Hepatocyte (in vitro differentiated cells): Measurements from ENCODE around the gene ZDHHC14. TPM values are rescaled to one million over a fixed set of nuclear protein-coding genes. Genes with fewer than 3 reads are reported as not detected.

Source experiments
- DNase-seq: peaks from one replicate; pipeline ENCODE4 v3.0.0-alpha.2; 2016; ENCODE audit warnings: low spot score
- H2AFZ ChIP-seq: fragments of 200-600 bp; sonication (generic); 2 replicates; pipeline ENCODE4 v1.6.0; 2016; ENCODE audit warnings: antibody characterized with exemption, mild to moderate bottlenecking
- H3K27ac ChIP-seq: fragments of 200-600 bp; sonication (generic); 2 replicates; pipeline ENCODE4 v1.5.1; 2016; ENCODE audit warnings: mild to moderate bottlenecking
- H3K27me3 ChIP-seq: fragments of 200-600 bp; sonication (generic); 2 replicates; pipeline ENCODE4 v1.6.1; 2016
- H3K36me3 ChIP-seq: fragments of 200-600 bp; sonication (generic); replicated peaks from 2 replicates; pipeline ENCODE4 v1.5.1; 2016; ENCODE audit warnings: low read depth; ENCODE audit not compliant: insufficient read depth
- H3K4me1 ChIP-seq: fragments of 200-600 bp; sonication (generic); 2 replicates; pipeline ENCODE4 v1.5.1; 2016; ENCODE audit warnings: mild to moderate bottlenecking, moderate library complexity; ENCODE audit not compliant: insufficient read depth
- H3K4me2 ChIP-seq: fragments of 200-600 bp; sonication (generic); 2 replicates; pipeline ENCODE4 v1.6.0; 2016
- H3K4me3 ChIP-seq: fragments of 200-600 bp; sonication (generic); 2 replicates; pipeline ENCODE4 v1.5.1; 2016; ENCODE audit warnings: mild to moderate bottlenecking
- H3K79me2 ChIP-seq: fragments of 200-600 bp; sonication (generic); 2 replicates; pipeline ENCODE4 v1.6.0; 2017; ENCODE audit warnings: mild to moderate bottlenecking
- H3K9me2 ChIP-seq: fragments of 200-600 bp; sonication (generic); replicated peaks from 2 replicates; pipeline ENCODE4 v1.6.0; 2017; ENCODE audit warnings: mild to moderate bottlenecking; ENCODE audit not compliant: insufficient read depth
- H3K9me3 ChIP-seq: fragments of 200-600 bp; sonication (generic); 2 replicates; pipeline ENCODE4 v1.5.1; 2016; ENCODE audit warnings: low read depth, mild to moderate bottlenecking
- H4K20me1 ChIP-seq: fragments of 200-600 bp; sonication (generic); 2 replicates; pipeline ENCODE4 v1.6.0; 2016; ENCODE audit warnings: mild to moderate bottlenecking; ENCODE audit not compliant: insufficient read depth, poor library complexity, severe bottlenecking
- CTCF ChIP-seq: fragments of 200-600 bp; sonication (generic); IDR thresholded peaks from 2 replicates; pipeline ENCODE4 v1.5.1; 2016; ENCODE audit warnings: antibody characterized with exemption, mild to moderate bottlenecking; ENCODE audit not compliant: poor library complexity
- EZH2 ChIP-seq: fragments of 200-600 bp; sonication (generic); IDR thresholded peaks from 2 replicates; pipeline ENCODE4 v1.6.1; 2016; ENCODE audit warnings: antibody characterized with exemption, mild to moderate bottlenecking, borderline replicate concordance
- EZH2phosphoT487 ChIP-seq: fragments of 200-600 bp; sonication (generic); IDR thresholded peaks from one replicate; pipeline ENCODE4 v1.6.1; 2018; ENCODE audit warnings: antibody characterized with exemption, mild to moderate bottlenecking, low read depth, moderate library complexity; ENCODE audit not compliant: unreplicated experiment, severe bottlenecking
- WGBS: methylation state at CpG from one replicate; pipeline ENCODE4 v1.1.6; 2016; ENCODE audit warnings: low lambda C conversion rate; ENCODE audit errors: missing lambda C conversion rate; 5-methylcytosine and 5-hydroxymethylcytosine counted together
- polyA plus RNA-seq: library from polyadenylated mRNA; unstranded; fragments of >200 nt; fragmentation: Nextera tagmentation; extraction: Ambion mirVana; gene quantifications from 2 replicates; pipeline ENCODE4 v1.2.1, GENCODE V29; 2016
- total RNA-seq: library from RNA; depleted of rRNA; stranded (reverse); fragments of >200 nt; gene quantifications from 2 replicates; pipeline ENCODE4 v1.2.3, GENCODE V29; 2014

Gene ZDHHC14
- total and polyA plus RNA-seq, 2 experiments from 2014 or later = 11.8 to 25.2 TPM

- Histone ChIP-seq H3K36me3 (no peaks in the 10 kb centered on the region), H3K9me2 (no peaks in the 10 kb centered on the region), H3K4me1 (no peaks in the 10 kb centered on the region), H3K9me3 (no peaks in the 10 kb centered on the region), H2AFZ (no peak overlapping the region), H3K4me3 (no peak overlapping the region), H3K79me2 (no peaks in the 10 kb centered on the region), H3K27me3 (no peaks in the 10 kb centered on the region), H4K20me1 (no peaks in the 10 kb centered on the region), H3K4me2 (no peak overlapping the region), H3K27ac (no peak overlapping the region)
- no peak for DNase-seq
- no peak for TF ChIP-seq CTCF
- TF ChIP-seq EZH2 = no peak
- TF ChIP-seq EZH2phosphoT487 = no peak
- 95% methylated on average over 1 of the region's 1 CpG for WGBS
These were observed 119.0 kb downstream of the ZDHHC14 start for GRCh38 chr6:157500022-157500421.

- Histone ChIP-seq H3K79me2 (no peaks in the 10 kb centered on the region), H3K9me3 (peaks cover 6% of the 10 kb centered on the region), H3K4me1 (no peaks in the 10 kb centered on the region), H4K20me1 (no peaks in the 10 kb centered on the region), H3K27ac (no peak overlapping the region), H3K4me3 (no peak overlapping the region), H3K4me2 (no peak overlapping the region), H3K27me3 (no peaks in the 10 kb centered on the region), H3K36me3 (no peaks in the 10 kb centered on the region), H2AFZ (no peak overlapping the region), H3K9me2 (no peaks in the 10 kb centered on the region)
- WGBS = 84% methylated on average over 6 of the region's 6 CpGs
- TF ChIP-seq CTCF (no peak), EZH2phosphoT487 (no peak), EZH2 (no peak)
- DNase-seq = no peak
These were observed 122.2 kb downstream of the ZDHHC14 start for GRCh38 chr6:157503018-157503747.

GRCh38 chr6:157505912-157506491 is 125.0 kb downstream of the ZDHHC14 start:
- H3K27ac ChIP-seq = no peak overlapping the region
- no peaks in the 10 kb centered on the region for H4K20me1 ChIP-seq
- no peak for DNase-seq
- 94% methylated on average over 3 of the region's 3 CpGs for WGBS
- peaks cover 6% of the 10 kb centered on the region for H3K9me3 ChIP-seq
- no peaks in the 10 kb centered on the region for H3K79me2 ChIP-seq
- TF ChIP-seq EZH2 (no peak), CTCF (no peak), EZH2phosphoT487 (no peak)
- H3K36me3 ChIP-seq = no peaks in the 10 kb centered on the region
- H2AFZ ChIP-seq = no peak overlapping the region
- no peak overlapping the region for H3K4me3 ChIP-seq
- no peak overlapping the region for H3K4me2 ChIP-seq
- H3K27me3 ChIP-seq = no peaks in the 10 kb centered on the region
- H3K9me2 ChIP-seq = no peaks in the 10 kb centered on the region
- H3K4me1 ChIP-seq = no peaks in the 10 kb centered on the region
